Measurements from ENCODE around the gene ADGRG7. TPM values are rescaled to one million over a fixed set of nuclear protein-coding genes. Genes with fewer than 3 reads are reported as not detected.
A peak's percentile ranks its signal among the peaks of the same experiment; 100 is the strongest.

The ADGRG7 gene
- total and polyA plus RNA-seq, 7 experiments from 2014 or later: not detected

- CTCF ChIA-PET: no interaction called here
- H3K36me3 ChIP-seq (ENCODE audit: control insufficient read depth in 2 of 3, insufficient read depth in 3 of 3, low read length in 3 of 3): no peaks in the 10 kb centered on the region
These were observed 11.8 kb downstream of the ADGRG7 start for GRCh38 chr3:100621251-100621650.

DNA sequence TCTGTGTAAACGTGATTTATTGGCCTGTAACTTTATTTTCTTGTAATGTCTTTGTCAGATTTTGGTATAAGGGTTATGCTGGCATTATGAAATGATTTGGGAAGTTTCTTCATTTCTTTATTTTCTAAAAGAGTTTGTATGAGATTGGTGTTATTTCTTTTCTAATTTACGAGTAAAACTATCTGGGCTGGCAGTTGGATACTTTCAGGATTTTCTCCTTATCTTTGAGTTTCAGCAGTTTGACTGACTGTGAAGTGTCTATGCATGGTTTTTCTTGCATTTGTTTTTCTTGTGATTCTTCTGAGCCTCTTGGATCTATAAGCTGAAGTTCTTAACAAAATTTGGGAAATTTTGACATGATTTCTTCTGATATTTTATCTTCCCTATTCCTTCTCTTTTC is 18.1 kb downstream of the ADGRG7 start:
- CTCF ChIA-PET: no interaction called here
- Mint-ChIP-seq H3K36me3 (no peaks in the 10 kb centered on the region), H3K27me3 (peaks cover 9 to 45% (median 20%) of the 10 kb centered on the region in 5 donors), H3K27ac (no peak overlapping the region), H3K4me1 (no peaks in the 10 kb centered on the region), H3K4me3 (no peak overlapping the region), H3K9me3 (peaks cover 0 to 13% (median 6%) of the 10 kb centered on the region in 11 donors)
- DNase-seq (no peak), ATAC-seq (no peak)
- H3K9me3 ChIP-seq (ENCODE audit: control insufficient read depth in 2 of 3, low read length in 3 of 3): no peaks in the 10 kb centered on the region
- POLR2A ChIA-PET: no interaction called here
- no peaks in the 10 kb centered on the region for H3K27me3 ChIP-seq (ENCODE audit: control insufficient read depth in 2 of 2, insufficient read depth in 2 of 2, low read length in 2 of 2)
- intact Hi-C loops (cut with micrococcal nuclease): no loop called here
- no peaks in the 10 kb centered on the region for H3K36me3 ChIP-seq (ENCODE audit: control insufficient read depth in 2 of 3, insufficient read depth in 3 of 3, low read length in 3 of 3)
- no peak overlapping the region for H3K27ac ChIP-seq (ENCODE audit: low read depth, low read length)
- H3K4me1 ChIP-seq (ENCODE audit: control insufficient read depth in 2 of 2, insufficient read depth in 2 of 2, low read length in 2 of 2): no peaks in the 10 kb centered on the region
- H3K4me3 ChIP-seq (ENCODE audit: low read length): no peak overlapping the region

More at GRCh38 chr3:100621251-100621650, 11.8 kb downstream of the ADGRG7 start:
- ATAC-seq (no peak), DNase-seq (no peak)
- H3K27me3 Mint-ChIP-seq: peaks cover 0 to 30% (median 0%) of the 10 kb centered on the region in 5 donors
- H3K9me3 ChIP-seq (ENCODE audit: control insufficient read depth in 2 of 3, low read length in 3 of 3): no peaks in the 10 kb centered on the region
- POLR2A ChIA-PET: no interaction called here
- H3K4me1 Mint-ChIP-seq: no peaks in the 10 kb centered on the region
- no peak overlapping the region for H3K27ac ChIP-seq (ENCODE audit: low read depth, low read length)
- no peak overlapping the region for H3K4me3 ChIP-seq (ENCODE audit: low read length)
- H3K27ac Mint-ChIP-seq: no peak overlapping the region
- H3K36me3 Mint-ChIP-seq: peaks cover 0 to 1% (median 0%) of the 10 kb centered on the region in 5 donors
- intact Hi-C loops (cut with micrococcal nuclease): no loop called here
- no peaks in the 10 kb centered on the region for H3K27me3 ChIP-seq (ENCODE audit: control insufficient read depth in 2 of 2, insufficient read depth in 2 of 2, low read length in 2 of 2)
- no peak overlapping the region for H3K4me3 Mint-ChIP-seq
- H3K9me3 Mint-ChIP-seq: peaks cover 0 to 14% (median 7%) of the 10 kb centered on the region in 11 donors
- no peaks in the 10 kb centered on the region for H3K4me1 ChIP-seq (ENCODE audit: control insufficient read depth in 2 of 2, insufficient read depth in 2 of 2, low read length in 2 of 2)

DNA sequence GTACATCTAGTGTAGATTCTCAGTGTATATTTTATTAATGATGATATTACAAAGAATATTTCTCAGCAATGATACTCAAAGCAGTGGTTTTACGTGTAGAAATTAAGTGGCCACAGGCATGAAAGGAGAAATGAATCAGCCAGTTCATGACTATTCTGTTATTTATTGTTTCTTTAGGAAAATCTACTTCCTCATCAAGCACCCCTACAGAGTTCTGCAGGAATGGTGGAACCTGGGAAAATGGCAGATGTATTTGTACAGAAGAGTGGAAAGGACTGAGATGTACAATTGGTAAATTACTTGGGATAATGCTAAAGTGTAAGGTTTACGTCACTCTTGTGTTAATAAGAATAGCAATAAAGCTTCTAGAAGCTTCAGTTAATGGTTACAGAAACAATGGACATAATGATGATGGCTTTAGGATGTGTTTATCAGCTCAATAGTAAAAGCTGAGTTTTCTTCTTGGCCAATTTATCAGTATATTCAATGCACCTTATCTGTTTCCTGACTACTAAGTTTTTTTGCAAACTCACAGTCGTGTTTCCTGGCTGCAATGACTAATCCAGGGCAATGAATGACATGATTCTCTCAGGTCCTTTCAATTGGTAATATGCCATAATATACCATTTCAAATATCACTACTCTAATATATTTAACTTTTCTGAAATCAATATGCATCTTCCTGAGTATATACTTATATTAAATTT is 20.2 kb downstream of the ADGRG7 start:
- no peaks in the 10 kb centered on the region for H3K36me3 Mint-ChIP-seq
- POLR2A ChIA-PET: no interaction called here
- H3K27ac Mint-ChIP-seq: no peak overlapping the region
- CTCF ChIA-PET: no interaction called here
- H3K4me1 Mint-ChIP-seq: peaks cover 0 to 4% (median 0%) of the 10 kb centered on the region in 7 donors
- intact Hi-C loops (cut with micrococcal nuclease): no loop called here
- Histone ChIP-seq H3K4me3 (ENCODE audit: low read length) (no peak overlapping the region), H3K36me3 (ENCODE audit: control insufficient read depth in 2 of 3, insufficient read depth in 3 of 3, low read length in 3 of 3) (no peaks in the 10 kb centered on the region), H3K4me1 (ENCODE audit: control insufficient read depth in 2 of 2, insufficient read depth in 2 of 2, low read length in 2 of 2) (no peaks in the 10 kb centered on the region), H3K27me3 (ENCODE audit: control insufficient read depth in 2 of 2, insufficient read depth in 2 of 2, low read length in 2 of 2) (no peaks in the 10 kb centered on the region), H3K9me3 (ENCODE audit: control insufficient read depth in 2 of 3, low read length in 3 of 3) (no peaks in the 10 kb centered on the region), H3K27ac (ENCODE audit: low read depth, low read length) (no peak overlapping the region)
- DNase-seq: no peak
- peak; percentile 27 for ATAC-seq
- H3K4me3 Mint-ChIP-seq: no peak overlapping the region
- H3K9me3 Mint-ChIP-seq: peaks cover 0 to 12% (median 6%) of the 10 kb centered on the region in 11 donors
- peaks cover 16 to 37% (median 27%) of the 10 kb centered on the region in 5 donors for H3K27me3 Mint-ChIP-seq

- ChIA-PET POLR2A (no interaction called here), CTCF (no interaction called here)
- no peaks in the 10 kb centered on the region for H3K9me3 ChIP-seq (ENCODE audit: control insufficient read depth in 2 of 3, low read length in 3 of 3)
- ATAC-seq: no peak
- Mint-ChIP-seq H3K27ac (no peak overlapping the region), H3K4me1 (peaks cover 0 to 7% (median 0%) of the 10 kb centered on the region in 7 donors), H3K27me3 (peaks cover 16 to 31% (median 27%) of the 10 kb centered on the region in 5 donors), H3K36me3 (no peaks in the 10 kb centered on the region), H3K4me3 (no peak overlapping the region), H3K9me3 (peaks cover 0 to 5% (median 0%) of the 10 kb centered on the region in 11 donors)
- no peak overlapping the region for H3K27ac ChIP-seq (ENCODE audit: low read depth, low read length)
- no peaks in the 10 kb centered on the region for H3K36me3 ChIP-seq (ENCODE audit: control insufficient read depth in 2 of 3, insufficient read depth in 3 of 3, low read length in 3 of 3)
- no peaks in the 10 kb centered on the region for H3K4me1 ChIP-seq (ENCODE audit: control insufficient read depth in 2 of 2, insufficient read depth in 2 of 2, low read length in 2 of 2)
- no peak for DNase-seq
- H3K27me3 ChIP-seq (ENCODE audit: control insufficient read depth in 2 of 2, insufficient read depth in 2 of 2, low read length in 2 of 2): no peaks in the 10 kb centered on the region
- intact Hi-C loops (cut with micrococcal nuclease): no loop called here
- H3K4me3 ChIP-seq (ENCODE audit: low read length): no peak overlapping the region
These were observed 21.3 kb downstream of the ADGRG7 start for GRCh38 chr3:100630664-100631063.

- Histone ChIP-seq H3K4me3 (ENCODE audit: low read length) (no peak overlapping the region), H3K9me3 (ENCODE audit: control insufficient read depth in 2 of 3, low read length in 3 of 3) (no peaks in the 10 kb centered on the region), H3K27ac (ENCODE audit: low read depth, low read length) (no peak overlapping the region), H3K27me3 (ENCODE audit: control insufficient read depth in 2 of 2, insufficient read depth in 2 of 2, low read length in 2 of 2) (no peaks in the 10 kb centered on the region), H3K4me1 (ENCODE audit: control insufficient read depth in 2 of 2, insufficient read depth in 2 of 2, low read length in 2 of 2) (no peaks in the 10 kb centered on the region), H3K36me3 (ENCODE audit: control insufficient read depth in 2 of 3, insufficient read depth in 3 of 3, low read length in 3 of 3) (no peaks in the 10 kb centered on the region)
- Mint-ChIP-seq H3K27me3 (peaks cover 16 to 34% (median 27%) of the 10 kb centered on the region in 5 donors), H3K9me3 (peaks cover 0 to 3% (median 0%) of the 10 kb centered on the region in 11 donors), H3K4me3 (no peak overlapping the region), H3K27ac (no peak overlapping the region), H3K36me3 (no peaks in the 10 kb centered on the region), H3K4me1 (peaks cover 0 to 7% (median 0%) of the 10 kb centered on the region in 7 donors)
- intact Hi-C loops (cut with micrococcal nuclease): no loop called here
- ChIA-PET POLR2A (no interaction called here), CTCF (no interaction called here)
- no peak for DNase-seq
- ATAC-seq: no peak
These were observed 21.8 kb downstream of the ADGRG7 start for GRCh38 chr3:100631236-100631635.

DNA sequence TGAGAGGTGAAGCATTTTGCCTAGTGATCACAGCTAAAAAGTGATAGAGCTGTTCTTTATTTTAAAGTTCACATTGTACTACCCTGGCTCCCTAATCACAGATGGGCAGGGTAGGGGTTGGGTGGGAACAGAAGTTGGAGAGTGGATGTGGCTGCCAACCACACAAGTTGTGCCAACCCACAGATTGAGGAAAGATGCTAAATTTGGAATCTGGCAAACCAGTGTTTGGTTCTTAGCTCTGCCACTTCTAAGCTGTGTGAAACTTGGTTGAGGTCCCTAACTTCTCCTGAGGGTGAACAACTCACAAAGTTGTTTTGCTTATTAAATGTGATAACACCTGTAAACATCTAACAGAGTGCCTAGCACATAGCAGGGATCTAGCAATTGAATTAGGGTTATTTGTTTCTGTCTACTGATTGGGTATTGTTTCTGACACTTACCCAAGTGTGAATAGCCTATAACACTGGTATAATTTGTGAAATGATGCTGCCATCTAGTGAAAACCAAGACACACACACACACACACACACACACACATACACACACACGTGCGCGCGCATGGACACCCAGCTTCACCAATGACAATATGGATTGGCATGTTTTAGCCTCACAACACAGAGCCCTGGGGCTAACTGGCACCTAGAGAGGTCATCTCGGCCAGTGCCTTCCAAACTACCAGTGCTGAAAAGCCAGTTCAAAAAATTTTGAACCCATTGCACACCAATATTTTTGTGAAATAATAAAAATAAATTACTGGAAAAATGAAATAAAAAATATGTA is 25.3 kb downstream of the ADGRG7 start:
- no peaks in the 10 kb centered on the region for H3K9me3 ChIP-seq (ENCODE audit: control insufficient read depth in 2 of 3, low read length in 3 of 3)
- Mint-ChIP-seq H3K4me3 (no peak overlapping the region), H3K27me3 (peaks cover 7 to 29% (median 12%) of the 10 kb centered on the region in 5 donors), H3K36me3 (no peaks in the 10 kb centered on the region), H3K4me1 (peaks cover 0 to 7% (median 0%) of the 10 kb centered on the region in 7 donors), H3K27ac (no peak overlapping the region), H3K9me3 (peaks cover 0 to 3% (median 0%) of the 10 kb centered on the region in 11 donors)
- no peak overlapping the region for H3K4me3 ChIP-seq (ENCODE audit: low read length)
- no peaks in the 10 kb centered on the region for H3K4me1 ChIP-seq (ENCODE audit: control insufficient read depth in 2 of 2, insufficient read depth in 2 of 2, low read length in 2 of 2)
- CTCF ChIA-PET: no interaction called here
- peak in 3 of 9 donors; percentile 12 to 37 (median 30) for DNase-seq
- POLR2A ChIA-PET: no interaction called here
- intact Hi-C loops (cut with micrococcal nuclease): loop anchor here in 1 of 2 donors (2.0 kb wide), 1 partner anchor 172 kb away; no protein-coding TSS in a partner anchor
- peak; percentile 62 for ATAC-seq
- no peaks in the 10 kb centered on the region for H3K36me3 ChIP-seq (ENCODE audit: control insufficient read depth in 2 of 3, insufficient read depth in 3 of 3, low read length in 3 of 3)
- H3K27me3 ChIP-seq (ENCODE audit: control insufficient read depth in 2 of 2, insufficient read depth in 2 of 2, low read length in 2 of 2): no peaks in the 10 kb centered on the region
- H3K27ac ChIP-seq (ENCODE audit: low read depth, low read length): no peak overlapping the region
